ENCODE data around the gene P4HA2. TPM values are rescaled to one million over a fixed set of nuclear protein-coding genes. Genes with fewer than 3 reads are reported as not detected.

The P4HA2 gene
- total and polyA plus RNA-seq, 2 of the 8 experiments (the other 6 are each of a cell fraction or from before 2014, with no cell fraction given), result 7.4 to 9.3 TPM

DNA sequence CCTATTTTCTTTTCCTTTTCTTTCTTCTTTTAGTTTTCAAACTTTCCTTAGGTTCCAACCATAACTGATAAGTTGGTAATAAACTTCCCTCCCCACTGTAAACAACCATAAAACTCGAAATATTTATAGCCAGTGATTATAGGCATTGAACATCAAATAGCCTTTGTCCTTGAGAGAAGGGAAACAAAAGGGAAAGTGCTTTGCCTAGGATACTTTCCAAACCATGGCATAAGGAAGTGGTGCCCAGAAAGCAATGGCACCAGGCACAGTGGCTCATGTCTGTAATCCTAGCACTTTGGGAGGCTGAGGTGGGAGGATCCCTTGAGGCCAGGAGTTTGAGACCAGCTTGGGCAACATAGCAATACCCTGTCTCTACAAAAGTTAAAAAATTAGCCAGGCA is 17.9 kb upstream of the P4HA2 start:
- Histone ChIP-seq H4K5ac (ENCODE audit: insufficient read length, low read depth, low read length) (no peak overlapping the region), H3K56ac (replicated peaks; ENCODE audit: insufficient read length, low read depth, low read length) (no peak overlapping the region), H3K27ac (ENCODE audit: low read depth, low read length) (no peak overlapping the region), H3K14ac (ENCODE audit: insufficient read length) (no peak overlapping the region), H3K4ac (replicated peaks; ENCODE audit: insufficient read length, low read depth, low read length) (no peak overlapping the region), H3K4me3 (ENCODE audit: extremely low read depth in 1 of 4, insufficient read depth in 2 of 4, low read depth in 3 of 4, low read length in 4 of 4) (no peak overlapping the region), H2BK12ac (ENCODE audit: low read depth, low read length) (no peak overlapping the region), H3K9ac (replicated peaks in 1 of 4; ENCODE audit: extremely low read depth in 1 of 4, low read depth in 3 of 4, low read length in 3 of 4) (no peak overlapping the region), H3K23me2 (ENCODE audit: low read depth, low read length) (no peaks in the 10 kb centered on the region), H2BK15ac (ENCODE audit: low read length) (no peak overlapping the region), H3K79me2 (ENCODE audit: control insufficient read depth in 1 of 2, insufficient read depth in 2 of 2, low read length in 2 of 2) (no peaks in the 10 kb centered on the region), H3K4me2 (ENCODE audit: insufficient read depth in 1 of 2, low read depth in 2 of 2, low read length in 2 of 2) (no peak overlapping the region), H3K9me3 (ENCODE audit: insufficient read depth in 2 of 2, low read depth in 1 of 2, low read length in 1 of 2) (peaks cover 0 to 14% of the 10 kb centered on the region in 2 experiments; a peak in 1 of 4 replicates), H2AFZ (ENCODE audit: low read length) (no peak overlapping the region), H3K36me3 (ENCODE audit: control insufficient read depth in 2 of 4, insufficient read depth in 4 of 4, low read length in 3 of 4) (no peaks in the 10 kb centered on the region), H2BK120ac (replicated peaks; ENCODE audit: low read depth, low read length) (no peak overlapping the region), H3K4me1 (replicated peaks in 1 of 4; ENCODE audit: control insufficient read depth in 3 of 4, insufficient read depth in 4 of 4, low read length in 3 of 4) (peaks cover 0 to 1% (median 0%) of the 10 kb centered on the region in 4 experiments; a peak in 1 of 7 replicates), H2BK5ac (ENCODE audit: low read depth, low read length) (no peak overlapping the region), H3K27me3 (replicated peaks in 1 of 4; ENCODE audit: control insufficient read depth in 3 of 4, extremely low read depth in 1 of 4, insufficient read depth in 3 of 4, low read length in 3 of 4) (no peaks in the 10 kb centered on the region), H4K91ac (replicated peaks; ENCODE audit: insufficient read length, low read length) (no peak overlapping the region), H4K20me1 (replicated peaks in 1 of 2; ENCODE audit: control insufficient read depth in 1 of 2, insufficient read depth in 2 of 2, low read length in 2 of 2) (no peaks in the 10 kb centered on the region), H3K23ac (ENCODE audit: insufficient read length) (no peak overlapping the region), H3K18ac (ENCODE audit: extremely low read depth, low read length) (no peak overlapping the region), H2AK5ac (ENCODE audit: low read depth, low read length) (no peak overlapping the region), H2BK20ac (ENCODE audit: low read length) (no peak overlapping the region), H3K79me1 (ENCODE audit: low read depth, low read length) (no peaks in the 10 kb centered on the region), H4K8ac (ENCODE audit: extremely low read depth, insufficient read depth, low read length) (no peak overlapping the region)
- 95% methylated on average over 1 of the region's 1 CpG; no CpG with 5 or more reads in 1 of the 2 experiments for WGBS, 2 experiments (ENCODE audit: extremely low coverage in 1 of 2, insufficient coverage in 1 of 2, insufficient read length in 1 of 2, insufficient replicate concordance in 2 of 2, low coverage in 1 of 2, low lambda C conversion rate in 2 of 2, missing lambda C conversion rate in 1 of 2)
- POLR2A ChIA-PET (ENCODE audit: partially characterized antibody), result no interaction called here
- CTCF ChIA-PET (ENCODE audit: partially characterized antibody), result interaction anchor here (9.3 kb wide), 1 partner anchor 6 kb away, joined by 96 read pairs; no protein-coding TSS in a partner anchor
- FAIRE-seq (no peak), DNase-seq (ENCODE audit: low read depth in 1 of 2, low spot score in 2 of 2) (no peak)
- TF ChIP-seq CTBP2 (IDR thresholded peaks at IDR 0.05; ENCODE audit: borderline replicate concordance, insufficient read depth, insufficient read length, low read length) (no peak), CHD2 (IDR thresholded peaks at IDR 0.05; ENCODE audit: low read length) (no peak)

Measured in H1 (cell line).